BLaER1 (cell line): ENCODE results near the gene TBC1D2B.

Experiments used
- H3K27ac ChIP-seq: shearing (Covaris generic); formaldehyde crosslinking; 2 replicates; pipeline ENCODE4 v1.8.1; 2022
- H3K27me3 ChIP-seq: shearing (Covaris generic); formaldehyde crosslinking; 2 replicates; pipeline ENCODE4 v1.8.1; 2022
- H3K36me3 ChIP-seq: shearing (Covaris generic); formaldehyde crosslinking; 2 replicates; pipeline ENCODE4 v1.8.1; 2022
- H3K4me1 ChIP-seq: shearing (Covaris generic); formaldehyde crosslinking; 2 replicates; pipeline ENCODE4 v1.8.1; 2022
- H3K4me2 ChIP-seq: shearing (Covaris generic); formaldehyde crosslinking; 2 replicates; pipeline ENCODE4 v1.8.1; 2022
- H3K4me3 ChIP-seq: shearing (Covaris generic); formaldehyde crosslinking; 2 replicates; pipeline ENCODE4 v1.8.1; 2022
- H3K9ac ChIP-seq: shearing (Covaris generic); formaldehyde crosslinking; 2 replicates; pipeline ENCODE4 v1.8.1; 2022
- H3K9me3 ChIP-seq: shearing (Covaris generic); formaldehyde crosslinking; 2 replicates; pipeline ENCODE4 v1.8.1; 2022
- H4K20me1 ChIP-seq: shearing (Covaris generic); formaldehyde crosslinking; 2 replicates; pipeline ENCODE4 v1.8.1; 2022
- Cebpa-rat ChIP-seq: shearing (Covaris generic); IDR thresholded peaks from 2 replicates; pipeline ENCODE4 v1.8.1; 2022

Gene TBC1D2B

DNA sequence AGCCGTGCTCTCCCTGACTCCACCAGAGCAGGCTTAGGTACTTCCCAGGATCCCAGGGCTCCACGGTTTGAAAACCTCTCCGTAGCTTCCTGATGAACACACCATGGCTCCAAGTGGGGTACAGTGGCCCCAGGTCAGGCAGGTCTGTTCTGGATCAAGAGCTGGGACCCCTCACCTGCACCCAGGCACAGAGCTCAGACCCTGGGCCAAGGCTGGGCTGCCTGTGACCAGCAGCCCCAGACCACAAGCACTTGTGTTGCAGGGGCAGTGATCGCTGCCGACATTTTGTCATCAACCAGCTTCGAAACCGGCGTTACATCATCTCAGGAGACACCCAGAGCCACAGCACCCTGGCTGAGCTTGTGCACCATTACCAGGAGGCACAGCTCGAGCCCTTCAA lies 20.2 kb upstream of the TBC1D2B start:
- H4K20me1 ChIP-seq: no peaks in the 10 kb centered on the region
- H3K4me1 ChIP-seq: peaks cover 3% of the 10 kb centered on the region; the same call in 1 of the 2 replicates
- H3K9me3 ChIP-seq: no peaks in the 10 kb centered on the region
- H3K4me3 ChIP-seq: no peak overlapping the region
- H3K4me2 ChIP-seq: no peak overlapping the region
- H3K27ac ChIP-seq: no peak overlapping the region
- TF ChIP-seq Cebpa-rat: no peak
- H3K9ac ChIP-seq: no peak overlapping the region
- H3K36me3 ChIP-seq: no peaks in the 10 kb centered on the region
- H3K27me3 ChIP-seq: no peaks in the 10 kb centered on the region

GRCh38 chr15:78093242-78094020 lies 15.9 kb upstream of the TBC1D2B start:
- H3K27ac ChIP-seq: no peak overlapping the region
- TF ChIP-seq Cebpa-rat: no peak
- H3K27me3 ChIP-seq: no peaks in the 10 kb centered on the region

DNA sequence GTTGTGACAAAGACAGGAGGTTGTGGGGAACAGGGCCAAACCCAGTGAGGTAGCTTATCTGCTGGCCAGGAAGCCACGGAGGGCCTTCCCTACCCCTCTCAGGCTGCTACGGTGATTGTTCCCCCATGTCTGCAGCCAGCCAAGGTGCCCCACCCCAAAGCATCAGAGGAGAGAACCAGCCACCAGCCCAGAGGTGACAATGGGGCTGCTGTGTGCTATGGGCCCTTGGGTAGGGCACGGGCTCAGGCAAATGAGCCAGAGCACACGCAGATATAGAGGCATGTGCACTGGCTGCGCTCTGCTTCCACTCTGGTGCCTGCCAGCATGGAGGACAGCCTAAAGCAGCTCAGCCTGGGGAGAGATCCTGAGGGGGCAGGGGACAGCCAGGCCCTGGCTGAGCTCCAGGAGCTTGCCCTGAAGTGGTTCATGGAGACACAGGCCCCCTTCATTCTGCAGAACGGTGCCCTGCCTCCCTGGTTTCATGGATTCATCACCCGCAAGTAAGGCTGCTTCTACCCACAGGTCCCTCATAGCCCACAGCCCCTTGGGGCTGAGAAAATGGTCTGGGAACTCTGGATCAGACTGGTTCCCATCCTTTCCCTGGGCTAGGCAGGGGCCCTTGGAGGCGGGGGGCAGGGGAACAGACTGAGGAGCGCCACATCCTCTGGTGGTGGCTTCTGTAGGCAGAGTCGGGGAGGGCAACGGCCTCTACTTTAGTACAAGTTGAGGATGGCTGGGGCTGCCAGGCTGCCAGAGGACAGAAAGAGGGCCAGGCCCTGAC lies 14.9 kb upstream of the TBC1D2B start, which contains the start of gene SH2D7:
TSS of gene SH2D7 (plus strand) at position 301 of the 781 bp plus-strand sequence. CDS start at position 325, 24 bp downstream.
- H3K4me2 ChIP-seq: peak within 1 kb of the TSS; percentile 26; the same call in 1 of the 2 replicates
- no peaks in the 10 kb centered on the region for H3K9me3 ChIP-seq
- no peak within 1 kb of the TSS for H3K9ac ChIP-seq
- no peaks in the 10 kb centered on the region for H3K36me3 ChIP-seq
- no peak within 1 kb of the TSS for H3K4me3 ChIP-seq
- H4K20me1 ChIP-seq: no peaks in the 10 kb centered on the region
- no peak within 1 kb of the TSS for H3K27ac ChIP-seq
- no peak for TF ChIP-seq Cebpa-rat
- H3K4me1 ChIP-seq: peaks cover 16% of the 10 kb centered on the region
- H3K27me3 ChIP-seq: no peaks in the 10 kb centered on the region

More at GRCh38 chr15:78093242-78094020, 15.9 kb upstream of the TBC1D2B start:
- Histone ChIP-seq H3K4me3 (no peak overlapping the region), H3K4me1 (peaks cover 16% of the 10 kb centered on the region), H3K4me2 (no peak overlapping the region), H3K9me3 (no peaks in the 10 kb centered on the region), H3K36me3 (no peaks in the 10 kb centered on the region), H3K9ac (no peak overlapping the region), H4K20me1 (no peaks in the 10 kb centered on the region)

DNA sequence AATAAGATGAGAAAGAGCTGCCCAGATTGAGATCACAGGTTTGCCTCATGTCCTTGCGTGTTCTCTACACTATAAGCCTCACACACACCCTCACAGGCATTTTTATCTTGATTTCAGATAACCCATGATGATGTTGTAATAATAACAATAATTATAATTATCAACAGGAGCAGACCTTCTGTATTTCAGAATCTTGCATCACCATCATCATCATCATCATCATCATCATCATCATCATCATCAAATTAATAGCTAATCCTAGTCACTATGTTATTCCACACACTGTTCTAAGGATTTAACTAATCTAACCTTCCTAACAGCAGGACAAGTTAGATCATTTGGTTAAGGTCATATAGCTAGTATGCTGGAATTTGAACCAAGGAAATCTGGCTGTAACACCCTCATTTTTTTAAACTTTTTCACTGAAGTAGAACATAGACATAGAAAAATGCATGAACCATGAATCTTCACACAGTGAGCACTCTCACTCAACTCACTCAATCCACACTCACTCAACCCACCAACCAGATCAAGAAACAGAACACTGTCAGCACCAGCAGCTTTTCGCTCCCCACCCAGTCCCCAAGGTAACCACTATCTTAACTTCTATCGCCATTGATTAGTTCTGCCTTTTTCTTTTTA lies 13.0 kb upstream of the TBC1D2B start:
- Histone ChIP-seq H3K4me1 (peaks cover 16% of the 10 kb centered on the region), H3K27me3 (no peaks in the 10 kb centered on the region), H4K20me1 (no peaks in the 10 kb centered on the region), H3K4me3 (no peak overlapping the region), H3K27ac (no peak overlapping the region), H3K9me3 (no peaks in the 10 kb centered on the region), H3K9ac (no peak overlapping the region), H3K36me3 (no peaks in the 10 kb centered on the region), H3K4me2 (no peak overlapping the region)
- no peak for TF ChIP-seq Cebpa-rat

- no peaks in the 10 kb centered on the region for H3K27me3 ChIP-seq
- no peak overlapping the region for H3K4me3 ChIP-seq
- no peak overlapping the region for H3K4me2 ChIP-seq
- no peak for TF ChIP-seq Cebpa-rat
- H3K27ac ChIP-seq: no peak overlapping the region
- H3K9ac ChIP-seq: no peak overlapping the region
- no peaks in the 10 kb centered on the region for H4K20me1 ChIP-seq
- no peaks in the 10 kb centered on the region for H3K36me3 ChIP-seq
- peaks cover 23% of the 10 kb centered on the region for H3K4me1 ChIP-seq
- H3K9me3 ChIP-seq: no peaks in the 10 kb centered on the region
Observed at GRCh38 chr15:78088773-78089080, 11.2 kb upstream of the TBC1D2B start.

- no peak overlapping the region for H3K4me3 ChIP-seq
- peaks cover 23% of the 10 kb centered on the region for H3K4me1 ChIP-seq
- no peaks in the 10 kb centered on the region for H3K9me3 ChIP-seq
- no peak overlapping the region for H3K9ac ChIP-seq
- no peak overlapping the region for H3K4me2 ChIP-seq
- H3K27ac ChIP-seq: no peak overlapping the region
- TF ChIP-seq Cebpa-rat: no peak
- H3K27me3 ChIP-seq: no peaks in the 10 kb centered on the region
- no peaks in the 10 kb centered on the region for H3K36me3 ChIP-seq
- H4K20me1 ChIP-seq: no peaks in the 10 kb centered on the region
Observed at GRCh38 chr15:78087951-78088772, 10.7 kb upstream of the TBC1D2B start.

DNA sequence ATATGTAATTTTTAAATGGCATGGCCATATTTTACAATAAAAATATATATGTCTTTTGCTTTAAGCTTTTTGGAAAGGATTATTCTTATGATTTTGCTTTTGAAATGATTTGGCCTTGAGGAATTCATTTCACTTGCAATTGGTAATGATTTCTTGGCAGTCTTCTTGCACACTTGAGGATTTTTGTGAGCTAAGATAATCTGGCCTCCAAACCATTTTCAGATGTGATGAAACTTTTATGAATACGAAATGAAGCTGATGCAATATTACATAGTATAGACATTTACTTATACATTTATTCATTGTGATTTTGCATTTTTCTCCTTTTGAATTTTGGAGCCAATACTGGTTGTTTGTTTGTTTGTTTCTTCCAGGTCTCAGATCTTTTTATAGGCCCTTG lies 8.4 kb upstream of the TBC1D2B start:
- Histone ChIP-seq H3K36me3 (no peaks in the 10 kb centered on the region), H3K27me3 (no peaks in the 10 kb centered on the region), H3K9me3 (no peaks in the 10 kb centered on the region), H3K4me2 (no peak overlapping the region), H3K9ac (no peak overlapping the region), H3K4me1 (peaks cover 7% of the 10 kb centered on the region; the same call in 1 of the 2 replicates), H3K4me3 (no peak overlapping the region), H3K27ac (no peak overlapping the region), H4K20me1 (no peaks in the 10 kb centered on the region)
- no peak for TF ChIP-seq Cebpa-rat

- Histone ChIP-seq H3K4me3 (no peak overlapping the region), H3K9ac (no peak overlapping the region), H3K36me3 (no peaks in the 10 kb centered on the region), H3K9me3 (no peaks in the 10 kb centered on the region), H3K27ac (no peak overlapping the region), H3K4me1 (peaks cover 7% of the 10 kb centered on the region; the same call in 1 of the 2 replicates), H4K20me1 (no peaks in the 10 kb centered on the region), H3K4me2 (peak overlapping the region; percentile 8; the same call in 1 of the 2 replicates), H3K27me3 (no peaks in the 10 kb centered on the region)
- no peak for TF ChIP-seq Cebpa-rat
Observed at GRCh38 chr15:78084449-78084750, 6.9 kb upstream of the TBC1D2B start.

- no peak overlapping the region for H3K4me3 ChIP-seq
- H3K36me3 ChIP-seq: no peaks in the 10 kb centered on the region
- no peak overlapping the region for H3K9ac ChIP-seq
- no peaks in the 10 kb centered on the region for H4K20me1 ChIP-seq
- peak overlapping the region; percentile 8; the same call in 1 of the 2 replicates for H3K4me2 ChIP-seq
- H3K9me3 ChIP-seq: no peaks in the 10 kb centered on the region
- H3K27me3 ChIP-seq: no peaks in the 10 kb centered on the region
- H3K4me1 ChIP-seq: peaks cover 7% of the 10 kb centered on the region; the same call in 1 of the 2 replicates
- no peak overlapping the region for H3K27ac ChIP-seq
- TF ChIP-seq Cebpa-rat: no peak
Observed at GRCh38 chr15:78083687-78084448, 6.4 kb upstream of the TBC1D2B start.
